Peyer's patch (tissue), 4 donors: Measurements from ENCODE around the gene GPC6. TPM values are rescaled to one million over a fixed set of nuclear protein-coding genes. Genes with fewer than 3 reads are reported as not detected.

ENCODE experiments used
- DNase-seq, 3 donors: peaks; one replicate each; pipeline ENCODE4 v3.0.0-alpha.2; 2017 to 2019
- H3K27ac ChIP-seq, 4 donors: fragments of 200-600 bp; sonication (generic); one replicate each; pipeline ENCODE4 v1.5.1; 2016 to 2019
- H3K27me3 ChIP-seq, 2 donors: fragments of 200-600 bp; sonication (generic); one replicate each; pipeline ENCODE4 v1.5.1; 2019
- H3K36me3 ChIP-seq, 3 donors: fragments of 200-600 bp; sonication (generic); one replicate each; pipeline ENCODE4 v1.5.1; 2016 to 2019
- H3K4me1 ChIP-seq, 4 donors: fragments of 200-600 bp; sonication (generic); one replicate each; pipeline ENCODE4 v1.5.1; 2016 to 2019
- H3K4me3 ChIP-seq, 4 donors: fragments of 200-600 bp; sonication (generic); 1 replicate in 3 of 4; 2 replicates in 1 of 4; pipeline ENCODE4 v1.5.1; 2016 to 2019; ENCODE audit warnings: mild to moderate bottlenecking in 1 of 4
- H3K9me3 ChIP-seq, 4 donors: fragments of 200-600 bp; sonication (generic); one replicate each; pipeline ENCODE4 v1.5.1; 2016 to 2019; ENCODE audit warnings: mild to moderate bottlenecking in 1 of 4
- CTCF ChIP-seq, 6 experiments: fragments of 450-650 bp in 4 of 6; fragments of 200-600 bp in 2 of 6; sonication (generic) in 1 of 6; IDR thresholded peaks; one replicate each; pipeline ENCODE4 v1.5.1; 2017 to 2019; ENCODE audit warnings: antibody characterized with exemption in 6 of 6, mild to moderate bottlenecking in 3 of 6, moderate library complexity in 1 of 6
- POLR2A ChIP-seq, 2 donors: fragments of 450-650 bp; IDR thresholded peaks; one replicate each; pipeline ENCODE4 v1.5.1; 2017; ENCODE audit warnings: antibody characterized with exemption in 2 of 2, mild to moderate bottlenecking in 2 of 2, moderate library complexity in 2 of 2
- total RNA-seq, 4 donors: library from RNA; depleted of rRNA; stranded (reverse); fragments of >200 nt; gene quantifications; one replicate each; pipeline ENCODE4 v1.1.0, GENCODE V29; 2016

Gene GPC6
- total RNA-seq, 4 donors from 2014 or later: 1.6 to 13.2 (median 2.6) TPM

GRCh38 chr13:94143624-94144350, 917.2 kb downstream of the GPC6 start:
- H3K27me3 ChIP-seq: no peaks in the 10 kb centered on the region
- H3K36me3 ChIP-seq: no peaks in the 10 kb centered on the region
- H3K9me3 ChIP-seq: no peaks in the 10 kb centered on the region
- H3K27ac ChIP-seq: no peak overlapping the region
- no peaks in the 10 kb centered on the region for H3K4me1 ChIP-seq
- DNase-seq: no peak
- no peak overlapping the region for H3K4me3 ChIP-seq
- TF ChIP-seq CTCF (IDR thresholded peaks at IDR 0.05) (no peak), POLR2A (IDR thresholded peaks at IDR 0.05) (no peak)

- no peaks in the 10 kb centered on the region for H3K4me1 ChIP-seq
- H3K4me3 ChIP-seq: no peak overlapping the region
- H3K36me3 ChIP-seq: no peaks in the 10 kb centered on the region
- peak in 1 of 3 donors; percentile 45 for DNase-seq
- no peaks in the 10 kb centered on the region for H3K9me3 ChIP-seq
- no peaks in the 10 kb centered on the region for H3K27me3 ChIP-seq
- H3K27ac ChIP-seq: no peak overlapping the region
- no peak for TF ChIP-seq CTCF (IDR thresholded peaks at IDR 0.05)
Measured at GRCh38 chr13:94145966-94146365, 919.4 kb downstream of the GPC6 start.

- Histone ChIP-seq H3K27ac (no peak overlapping the region), H3K27me3 (no peaks in the 10 kb centered on the region), H3K9me3 (no peaks in the 10 kb centered on the region), H3K4me3 (no peak overlapping the region), H3K4me1 (no peaks in the 10 kb centered on the region), H3K36me3 (no peaks in the 10 kb centered on the region)
- no peak for TF ChIP-seq CTCF (IDR thresholded peaks at IDR 0.05)
- no peak for TF ChIP-seq POLR2A (IDR thresholded peaks at IDR 0.05)
- DNase-seq: no peak
Measured at GRCh38 chr13:94153586-94153985, 927.0 kb downstream of the GPC6 start.

- no peak for TF ChIP-seq CTCF (IDR thresholded peaks at IDR 0.05)
- TF ChIP-seq POLR2A (IDR thresholded peaks at IDR 0.05): no peak
- Histone ChIP-seq H3K4me1 (no peaks in the 10 kb centered on the region), H3K36me3 (no peaks in the 10 kb centered on the region), H3K27ac (no peak overlapping the region), H3K4me3 (no peak overlapping the region), H3K27me3 (no peaks in the 10 kb centered on the region), H3K9me3 (no peaks in the 10 kb centered on the region)
- peak in 1 of 3 donors; percentile 46 for DNase-seq
Measured at GRCh38 chr13:94154367-94154766, 927.8 kb downstream of the GPC6 start.

- Histone ChIP-seq H3K36me3 (no peaks in the 10 kb centered on the region), H3K27me3 (no peaks in the 10 kb centered on the region), H3K4me3 (no peak overlapping the region), H3K4me1 (no peaks in the 10 kb centered on the region), H3K9me3 (no peaks in the 10 kb centered on the region), H3K27ac (no peak overlapping the region)
- DNase-seq: no peak
- TF ChIP-seq CTCF (IDR thresholded peaks at IDR 0.05): no peak
Measured at GRCh38 chr13:94157705-94158218, 931.2 kb downstream of the GPC6 start.
